HCT116 (cell line): ENCODE results near the gene RNF121. TPM values are rescaled to one million over a fixed set of nuclear protein-coding genes. Genes with fewer than 3 reads are reported as not detected.

ENCODE experiments used
- ATAC-seq: fragments of 200-7000 bp; cut with Tn5 transposase; 2 replicates; pipeline ENCODE4 v1.9.1; 2020; ENCODE audit warnings: mild to moderate bottlenecking, moderate library complexity
- BruUV-seq: library from RNA; stranded (reverse); fragments of 400-500 nt; replicated peaks from 2 replicates; lab custom pipeline; 2021; lab: Mats Ljungman, UMichigan
- CTCF ChIA-PET: fragments of 300-600 bp; sonication (Branson Sonifier 250); formaldehyde crosslinking; loops from one replicate; lab custom pipeline; 2021; ENCODE audit warnings: antibody characterized with exemption; lab: Charles Lee
- POLR2A ChIA-PET: fragments of 300-600, 350-600 bp; sonication (Branson Sonifier 250); formaldehyde crosslinking; loops from one replicate; lab custom pipeline; 2021; ENCODE audit warnings: antibody characterized with exemption; lab: Charles Lee
- RAD21 ChIA-PET, 2 experiments: fragments of 300-600 bp; sonication (Branson Sonifier 250); formaldehyde crosslinking; loops; one replicate each; lab custom pipeline; 2023; ENCODE audit warnings: low total read pairs in 2 of 2; ENCODE audit not compliant: uncharacterized antibody in 2 of 2, unreplicated experiment in 2 of 2, low non-redundant PET in 1 of 2; lab: Charles Lee
- DNase-seq: peaks from one replicate; pipeline ENCODE4 v3.0.0-alpha.2; 2010; ENCODE audit warnings: low read depth, low spot score
- H2AFZ ChIP-seq: fragments of 200-600 bp; shearing (Covaris generic), sonication (generic); 2 replicates; pipeline ENCODE4 v1.6.1; 2017; ENCODE audit warnings: low read depth, mixed run types, mixed read lengths, antibody characterized with exemption, low read length; ENCODE audit not compliant: poor library complexity, severe bottlenecking
- H3K27ac ChIP-seq: 2 replicates; pipeline ENCODE4 v1.5.1; 2012; ENCODE audit warnings: low read depth, low read length
- H3K27me3 ChIP-seq: fragments of 200-600 bp; sonication (generic); 2 replicates; pipeline ENCODE4 v1.6.1; 2016; ENCODE audit warnings: mixed run types, low read length, mixed read lengths; ENCODE audit not compliant: insufficient read depth
- H3K36me3 ChIP-seq, 2 experiments: fragments of 200-500 bp in 1 of 2; fragments of 200-600 bp in 1 of 2; sonication (Bioruptor generic) in 1 of 2; sonication (generic) in 1 of 2; 2 replicates each; pipeline versions ENCODE4 v1.5.1 to v1.6.1; 2014 to 2016; ENCODE audit warnings: low read length in 2 of 2, inconsistent platforms in 1 of 2, mixed read lengths in 1 of 2, mixed run types in 1 of 2; ENCODE audit not compliant: insufficient read depth in 2 of 2, control insufficient read depth in 1 of 2
- H3K4me1 ChIP-seq, 2 experiments: fragments of 200-600 bp in 1 of 2; sonication (generic) in 1 of 2; 2 replicates each; pipeline versions ENCODE4 v1.5.1 to v1.6.1; 2012 to 2017; ENCODE audit warnings: low read length in 2 of 2, inconsistent platforms in 1 of 2, mild to moderate bottlenecking in 1 of 2, mixed read lengths in 1 of 2, mixed run types in 1 of 2, moderate library complexity in 1 of 2; ENCODE audit not compliant: insufficient read depth in 2 of 2, control insufficient read depth in 1 of 2
- H3K4me2 ChIP-seq: fragments of 200-600 bp; sonication (generic); 2 replicates; pipeline ENCODE4 v1.6.1; 2017; ENCODE audit warnings: mixed run types, low read length, mixed read lengths
- H3K4me3 ChIP-seq, 2 experiments: fragments of 200-600 bp in 1 of 2; sonication (generic) in 1 of 2; replicated peaks in 1 of 2; 2 replicates each; pipeline ENCODE4 v1.5.1; 2011 to 2016; ENCODE audit warnings: low read length in 2 of 2, control low read depth in 1 of 2, low read depth in 1 of 2, mild to moderate bottlenecking in 1 of 2, mixed read lengths in 1 of 2, mixed run types in 1 of 2
- H3K79me2 ChIP-seq: fragments of 200-600 bp; sonication (generic); 2 replicates; pipeline ENCODE4 v1.6.1; 2017; ENCODE audit warnings: mild to moderate bottlenecking, mixed run types, low read length, moderate library complexity, mixed read lengths; ENCODE audit not compliant: insufficient read depth
- H3K9ac ChIP-seq: fragments of 200-600 bp; sonication (generic); 2 replicates; pipeline ENCODE4 v1.6.1; 2016; ENCODE audit warnings: low read length, mixed read lengths
- H3K9me2 ChIP-seq: fragments of 200-600 bp; sonication (generic), shearing (Covaris generic); 2 replicates; pipeline ENCODE4 v1.6.1; 2017; ENCODE audit warnings: mixed run types, mild to moderate bottlenecking, moderate library complexity; ENCODE audit not compliant: insufficient read depth
- H3K9me3 ChIP-seq, 2 experiments: fragments of 200-500 bp in 1 of 2; fragments of 200-600 bp in 1 of 2; sonication (Bioruptor generic) in 1 of 2; sonication (generic) in 1 of 2; 2 replicates each; pipeline ENCODE4 v1.6.1; 2014 to 2017; ENCODE audit warnings: low read length in 2 of 2, mixed read lengths in 2 of 2, inconsistent platforms in 1 of 2, low read depth in 1 of 2, mild to moderate bottlenecking in 1 of 2, mixed run types in 1 of 2, moderate library complexity in 1 of 2; ENCODE audit not compliant: control insufficient read depth in 1 of 2, insufficient read depth in 1 of 2
- H4K20me1 ChIP-seq: fragments of 200-600 bp; sonication (generic), shearing (Covaris generic); 2 replicates; pipeline ENCODE4 v1.6.1; 2017; ENCODE audit warnings: mixed run types, mild to moderate bottlenecking, moderate library complexity; ENCODE audit not compliant: insufficient read depth
- CEBPB ChIP-seq: IDR thresholded peaks from 2 replicates; pipeline ENCODE4 v1.6.1; 2012; ENCODE audit warnings: low read depth
- EZH2phosphoT487 ChIP-seq: fragments of 200-600 bp; IDR thresholded peaks from 2 replicates; pipeline ENCODE4 v1.6.1; 2018; ENCODE audit warnings: antibody characterized with exemption, borderline replicate concordance
- JUND ChIP-seq: IDR thresholded peaks from 2 replicates; pipeline ENCODE4 v1.6.1; 2012
- POLR2AphosphoS5 ChIP-seq: IDR thresholded peaks from 2 replicates; pipeline ENCODE4 v1.6.1; 2011; ENCODE audit warnings: mild to moderate bottlenecking, low read depth, low read length, moderate library complexity
- RAD21 ChIP-seq: IDR thresholded peaks from 2 replicates; pipeline ENCODE4 v1.6.1; 2012; ENCODE audit warnings: low read depth, mild to moderate bottlenecking
- SIN3A ChIP-seq: IDR thresholded peaks from 2 replicates; pipeline ENCODE4 v1.6.1; 2012; ENCODE audit warnings: low read depth
- SRF ChIP-seq: IDR thresholded peaks from 2 replicates; pipeline ENCODE4 v1.6.1; 2012; ENCODE audit warnings: low read depth
- TCF7L2 ChIP-seq: IDR thresholded peaks from 2 replicates; pipeline ENCODE4 v1.7.0; 2011; ENCODE audit warnings: borderline replicate concordance, inconsistent platforms; ENCODE audit not compliant: insufficient read depth, insufficient read length; ENCODE audit errors: extremely low read depth
- YY1 ChIP-seq: IDR thresholded peaks from 2 replicates; pipeline ENCODE4 v1.6.1; 2011; ENCODE audit warnings: low read length, low read depth, moderate library complexity, mild to moderate bottlenecking; ENCODE audit not compliant: insufficient replicate concordance; ENCODE audit errors: extremely low read depth
- ZNF274 ChIP-seq: fragments of 200-500 bp; sonication (Bioruptor generic); IDR thresholded peaks from 2 replicates; pipeline ENCODE4 v1.6.1; 2014; ENCODE audit warnings: mild to moderate bottlenecking, low read depth, low read length, inconsistent platforms
- intact Hi-C: fragments of 100-400 bp; cut with micrococcal nuclease; formaldehyde crosslinking; loops from 2 replicates; pipeline ENCODE4 v1.10.0; 2022
- total RNA-seq: library from RNA; stranded (reverse); gene quantifications from one replicate; pipeline ENCODE4 v1.2.1, GENCODE V29; 2021; ENCODE audit not compliant: unreplicated experiment
- TF ChIP-seq, protein P1 (sequence below): IDR thresholded peaks from 2 replicates; pipeline ENCODE4 v1.6.1; 2012
- TF ChIP-seq, protein P2 (sequence below): IDR thresholded peaks from 2 replicates; pipeline ENCODE4 v1.6.1; 2011; ENCODE audit warnings: mild to moderate bottlenecking, low read length, moderate library complexity; ENCODE audit not compliant: insufficient replicate concordance; ENCODE audit errors: extremely low read depth
- TF ChIP-seq, protein P3 (sequence below): IDR thresholded peaks from 2 replicates; pipeline ENCODE4 v1.6.1; 2012

RNF121 gene
- total RNA-seq, 1 experiment from 2014 or later = 24.5 TPM

DNA sequence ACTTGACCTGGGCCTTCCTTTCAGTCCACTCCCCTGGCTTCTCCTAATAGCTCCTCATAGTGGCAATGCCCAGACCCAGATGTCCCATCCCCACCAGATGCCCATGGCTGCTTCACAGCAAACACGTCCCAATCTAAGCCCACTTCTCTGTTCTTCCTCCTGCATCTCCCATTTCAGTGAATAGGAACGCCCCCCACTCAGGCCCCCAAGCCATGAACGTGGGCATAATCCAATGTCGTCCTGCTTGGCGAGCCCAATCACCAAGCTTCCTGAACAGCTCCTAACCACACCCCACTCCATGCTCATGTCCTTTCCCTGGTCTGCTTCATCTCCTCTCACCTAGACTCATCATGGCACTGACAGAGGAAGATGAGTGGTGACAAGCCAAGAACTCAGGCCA lies 78.7 kb downstream of the RNF121 start:
- intact Hi-C loops = no loop called here
- Histone ChIP-seq H3K4me1 (no peaks in the 10 kb centered on the region), H4K20me1 (no peaks in the 10 kb centered on the region), H3K9ac (no peak overlapping the region), H3K9me3 (no peaks in the 10 kb centered on the region), H3K4me2 (no peak overlapping the region), H3K9me2 (no peaks in the 10 kb centered on the region), H3K27me3 (no peaks in the 10 kb centered on the region), H3K4me3 (no peak overlapping the region), H2AFZ (no peak overlapping the region), H3K36me3 (peaks cover 60 to 62% of the 10 kb centered on the region in 2 experiments; a peak in 3 of 4 replicates), H3K27ac (no peak overlapping the region), H3K79me2 (no peaks in the 10 kb centered on the region)
- no TSS peak for BruUV-seq
- ChIA-PET CTCF (no interaction called here), POLR2A (no interaction called here), RAD21 (no interaction called here)
- TF ChIP-seq POLR2AphosphoS5 (no peak), TCF7L2 (no peak), SIN3A (no peak), SRF (no peak), ZNF274 (no peak), JUND (no peak), CEBPB (no peak), EZH2phosphoT487 (no peak), YY1 (no peak), RAD21 (no peak)
- TF ChIP-seq, protein P1, sequence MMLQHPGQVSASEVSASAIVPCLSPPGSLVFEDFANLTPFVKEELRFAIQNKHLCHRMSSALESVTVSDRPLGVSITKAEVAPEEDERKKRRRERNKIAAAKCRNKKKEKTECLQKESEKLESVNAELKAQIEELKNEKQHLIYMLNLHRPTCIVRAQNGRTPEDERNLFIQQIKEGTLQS = no peak
- TF ChIP-seq, protein P2, sequence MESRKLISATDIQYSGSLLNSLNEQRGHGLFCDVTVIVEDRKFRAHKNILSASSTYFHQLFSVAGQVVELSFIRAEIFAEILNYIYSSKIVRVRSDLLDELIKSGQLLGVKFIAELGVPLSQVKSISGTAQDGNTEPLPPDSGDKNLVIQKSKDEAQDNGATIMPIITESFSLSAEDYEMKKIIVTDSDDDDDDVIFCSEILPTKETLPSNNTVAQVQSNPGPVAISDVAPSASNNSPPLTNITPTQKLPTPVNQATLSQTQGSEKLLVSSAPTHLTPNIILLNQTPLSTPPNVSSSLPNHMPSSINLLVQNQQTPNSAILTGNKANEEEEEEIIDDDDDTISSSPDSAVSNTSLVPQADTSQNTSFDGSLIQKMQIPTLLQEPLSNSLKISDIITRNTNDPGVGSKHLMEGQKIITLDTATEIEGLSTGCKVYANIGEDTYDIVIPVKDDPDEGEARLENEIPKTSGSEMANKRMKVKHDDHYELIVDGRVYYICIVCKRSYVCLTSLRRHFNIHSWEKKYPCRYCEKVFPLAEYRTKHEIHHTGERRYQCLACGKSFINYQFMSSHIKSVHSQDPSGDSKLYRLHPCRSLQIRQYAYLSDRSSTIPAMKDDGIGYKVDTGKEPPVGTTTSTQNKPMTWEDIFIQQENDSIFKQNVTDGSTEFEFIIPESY = no peak
- TF ChIP-seq, protein P3, sequence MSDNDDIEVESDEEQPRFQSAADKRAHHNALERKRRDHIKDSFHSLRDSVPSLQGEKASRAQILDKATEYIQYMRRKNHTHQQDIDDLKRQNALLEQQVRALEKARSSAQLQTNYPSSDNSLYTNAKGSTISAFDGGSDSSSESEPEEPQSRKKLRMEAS = no peak
- ATAC-seq (no peak), DNase-seq (no peak)
